IMR-90 (cell line): ENCODE results near the gene AGO3. TPM values are rescaled to one million over a fixed set of nuclear protein-coding genes. Genes with fewer than 3 reads are reported as not detected.

Experiments used
- ATAC-seq: fragments of 200-7000 bp; cut with Tn5 transposase; 2 replicates; pipeline ENCODE4 v1.9.1; 2020; ENCODE audit warnings: low read depth, mild to moderate bottlenecking, moderate library complexity
- BruUV-seq: library from RNA; stranded (reverse); fragments of 400-500 nt; replicated peaks from 2 replicates; lab custom pipeline; 2021; lab: Mats Ljungman, UMichigan
- CTCF ChIA-PET: fragments of 300-600 bp; formaldehyde crosslinking; extraction: SDS; loops from one replicate; lab custom pipeline; 2021; ENCODE audit warnings: antibody characterized with exemption; lab: Yijun Ruan, JAX
- POLR2A ChIA-PET: fragments of 300-600 bp; sonication (Branson Sonifier 250); formaldehyde crosslinking; loops from one replicate; lab custom pipeline; 2022; ENCODE audit warnings: antibody characterized with exemption; ENCODE audit not compliant: unreplicated experiment; lab: Charles Lee
- DNase-seq: peaks from one replicate; pipeline ENCODE4 v3.0.0; 2013
- H2AFZ ChIP-seq: replicated peaks from 2 replicates; pipeline ENCODE3; 2013; ENCODE audit warnings: low read length, mild to moderate bottlenecking; ENCODE audit not compliant: poor library complexity
- H2AK5ac ChIP-seq: 2 replicates; pipeline ENCODE4 v1.6.1; 2013; ENCODE audit warnings: low read depth, low read length, inconsistent platforms
- H2AK9ac ChIP-seq: replicated peaks from 2 replicates; pipeline ENCODE3; 2013; ENCODE audit warnings: mild to moderate bottlenecking, low read depth, low read length, moderate library complexity; ENCODE audit not compliant: poor library complexity
- H2BK120ac ChIP-seq: 2 replicates; pipeline ENCODE4 v1.6.1; 2013; ENCODE audit warnings: low read depth, low read length, inconsistent platforms
- H2BK15ac ChIP-seq: 3 replicates; pipeline ENCODE4 v1.6.1; 2013; ENCODE audit warnings: low read depth, low read length, inconsistent platforms
- H2BK20ac ChIP-seq: 2 replicates; pipeline ENCODE4 v1.6.1; 2013; ENCODE audit warnings: low read depth, mild to moderate bottlenecking, inconsistent platforms, low read length, moderate library complexity
- H2BK5ac ChIP-seq: 2 replicates; pipeline ENCODE4 v1.6.1; 2013; ENCODE audit warnings: mild to moderate bottlenecking, low read depth, low read length, inconsistent platforms; ENCODE audit not compliant: poor library complexity, severe bottlenecking
- H3K14ac ChIP-seq: replicated peaks from 2 replicates; pipeline ENCODE4 v1.6.1; 2013; ENCODE audit warnings: low read depth, low read length, inconsistent platforms
- H3K18ac ChIP-seq: 2 replicates; pipeline ENCODE4 v1.6.1; 2013; ENCODE audit warnings: low read depth, low read length, control low read depth
- H3K23ac ChIP-seq: 2 replicates; pipeline ENCODE4 v1.6.1; 2013; ENCODE audit warnings: low read depth, low read length, inconsistent platforms
- H3K27ac ChIP-seq: 2 replicates; pipeline ENCODE4 v1.5.1; 2013; ENCODE audit warnings: mild to moderate bottlenecking, control low read depth, low read length; ENCODE audit not compliant: insufficient read depth
- H3K27me3 ChIP-seq: 2 replicates; pipeline ENCODE4 v1.6.1; 2013; ENCODE audit warnings: low read length; ENCODE audit not compliant: control insufficient read depth, insufficient read depth
- H3K36me3 ChIP-seq: 2 replicates; pipeline ENCODE4 v1.6.1; 2013; ENCODE audit warnings: low read length, mixed read lengths; ENCODE audit not compliant: control insufficient read depth, insufficient read depth
- H3K4ac ChIP-seq: 2 replicates; pipeline ENCODE4 v1.6.1; 2013; ENCODE audit warnings: low read depth, low read length, inconsistent platforms
- H3K4me1 ChIP-seq: 2 replicates; pipeline ENCODE4 v1.6.1; 2013; ENCODE audit warnings: low read length, mixed read lengths; ENCODE audit not compliant: control insufficient read depth, insufficient read depth
- H3K4me2 ChIP-seq: 2 replicates; pipeline ENCODE4 v1.6.1; 2013; ENCODE audit warnings: low read depth, mild to moderate bottlenecking, control low read depth, low read length, moderate library complexity
- H3K4me3 ChIP-seq: 2 replicates; pipeline ENCODE4 v1.5.1; 2013; ENCODE audit warnings: low read depth, mild to moderate bottlenecking, control low read depth, low read length, moderate library complexity; ENCODE audit not compliant: insufficient read depth
- H3K56ac ChIP-seq: 2 replicates; pipeline ENCODE4 v1.6.1; 2013; ENCODE audit warnings: low read length, inconsistent platforms; ENCODE audit not compliant: insufficient read depth; ENCODE audit errors: extremely low read depth
- H3K79me1 ChIP-seq, 2 experiments: 2 replicates each; pipeline ENCODE4 v1.6.1; 2013; ENCODE audit warnings: low read length in 2 of 2, inconsistent platforms in 1 of 2, low read depth in 1 of 2
- H3K9ac ChIP-seq: 2 replicates; pipeline ENCODE4 v1.6.1; 2013; ENCODE audit warnings: low read depth, low read length, control low read depth
- H3K9me1 ChIP-seq: 2 replicates; pipeline ENCODE4 v1.6.1; 2013; ENCODE audit warnings: low read length, inconsistent platforms; ENCODE audit not compliant: insufficient read depth
- H3K9me3 ChIP-seq: 2 replicates; pipeline ENCODE4 v1.6.1; 2013; ENCODE audit warnings: low read length; ENCODE audit not compliant: control insufficient read depth, insufficient read depth
- H4K20me1 ChIP-seq: 2 replicates; pipeline ENCODE4 v1.6.1; 2013; ENCODE audit warnings: low read length, inconsistent platforms; ENCODE audit not compliant: insufficient read depth
- H4K5ac ChIP-seq: 2 replicates; pipeline ENCODE4 v1.6.1; 2013; ENCODE audit warnings: mild to moderate bottlenecking, low read depth, low read length, control low read depth
- H4K8ac ChIP-seq, 2 experiments: 2 replicates each; pipeline ENCODE4 v1.6.1; 2013; ENCODE audit warnings: low read depth in 2 of 2, low read length in 2 of 2, control low read depth in 1 of 2, inconsistent platforms in 1 of 2
- H4K91ac ChIP-seq: 2 replicates; pipeline ENCODE4 v1.6.1; 2013; ENCODE audit warnings: low read depth, low read length, inconsistent platforms; ENCODE audit not compliant: insufficient read depth
- BHLHE40 ChIP-seq: fragments of 150-350 bp; IDR thresholded peaks from 2 replicates; pipeline ENCODE4 v1.6.1; 2016; ENCODE audit warnings: mild to moderate bottlenecking, low read depth, low read length
- CHD1 ChIP-seq: IDR thresholded peaks from 2 replicates; pipeline ENCODE4 v1.6.1; 2012; ENCODE audit warnings: low read depth, low read length, improper control_type of control experiment
- CTCF ChIP-seq: conservative IDR thresholded peaks from 2 replicates; pipeline ENCODE4 v1.5.1; 2012; ENCODE audit warnings: mild to moderate bottlenecking, low read depth, low read length, improper control_type of control experiment
- ELK1 ChIP-seq: fragments of 150-350 bp; IDR thresholded peaks from 2 replicates; pipeline ENCODE4 v1.6.1; 2016; ENCODE audit warnings: low read depth, mild to moderate bottlenecking, low read length, moderate library complexity, borderline replicate concordance
- FOS ChIP-seq: fragments of 150-350 bp; IDR thresholded peaks from 2 replicates; pipeline ENCODE4 v1.6.1; 2016; ENCODE audit warnings: low read depth, low read length
- MAFK ChIP-seq: IDR thresholded peaks from 2 replicates; pipeline ENCODE4 v1.6.1; 2012; ENCODE audit warnings: low read depth, low read length, improper control_type of control experiment
- MXI1 ChIP-seq: IDR thresholded peaks from 2 replicates; pipeline ENCODE4 v1.6.1; 2012; ENCODE audit warnings: low read depth, mild to moderate bottlenecking, low read length, moderate library complexity, borderline replicate concordance
- NFE2L2 ChIP-seq: fragments of 150-350 bp; IDR thresholded peaks from 2 replicates; pipeline ENCODE4 v1.6.1; 2016; ENCODE audit warnings: low read depth, mild to moderate bottlenecking, low read length
- RAD21 ChIP-seq: IDR thresholded peaks from 2 replicates; pipeline ENCODE4 v1.6.1; 2012; ENCODE audit warnings: low read length, improper control_type of control experiment
- USF2 ChIP-seq: fragments of 150-350 bp; IDR thresholded peaks from 2 replicates; pipeline ENCODE4 v1.6.1; 2017; ENCODE audit warnings: mild to moderate bottlenecking, antibody characterized with exemption, low read length, low read depth
- WGBS, 2 experiments: methylation state at CpG; one replicate each; pipeline versions ENCODE4 v1.1.5 to v1.1.7; 2013; ENCODE audit warnings: missing lambda C conversion rate in 2 of 2; ENCODE audit not compliant: insufficient read length in 1 of 2; ENCODE audit errors: extremely low coverage in 2 of 2; 5-methylcytosine and 5-hydroxymethylcytosine counted together
- dilution Hi-C: fragments of 300-500 bp; cut with HindIII; formaldehyde crosslinking; loops from one replicate; pipeline ENCODE4 v1.14.3; 2018; ENCODE audit warnings: low sequenced_read_pairs; ENCODE audit not compliant: unreplicated experiment
- in situ Hi-C: fragments of 300-500 bp; cut with MboI; formaldehyde crosslinking; loops from 3 replicates; pipeline ENCODE4 v1.14.3; 2019; ENCODE audit warnings: low sequenced_read_pairs, inconsistent platforms, mixed read lengths
- intact Hi-C: fragments of 100-400 bp; cut with micrococcal nuclease; formaldehyde crosslinking; loops from 2 replicates; pipeline ENCODE4 v1.10.0; 2022
- polyA plus RNA-seq, 3 experiments: library from polyadenylated mRNA; depleted of rRNA; stranded (reverse); fragments of >200 nt; gene quantifications; 2 replicates each; pipeline ENCODE4 v1.2.3, GENCODE V29; 2012; ENCODE audit warnings: low replicate concordance in 1 of 3
- total RNA-seq: library from RNA; depleted of rRNA; stranded (reverse); fragments of >200 nt; gene quantifications from 2 replicates; pipeline ENCODE4 v1.2.3, GENCODE V29; 2012

Gene AGO3
- total and polyA plus RNA-seq, 2 of the 4 experiments (the other 2 are of a cell fraction), result 8.9 to 25.6 TPM

- 100% methylated on average over 1 of the region's 2 CpGs; no CpG with 5 or more reads in 1 of the 2 experiments for WGBS, 2 experiments
Measured at GRCh38 chr1:35947547-35947946, 16.6 kb downstream of the AGO3 start.

More at GRCh38 chr1:35947547-35947946, 16.6 kb downstream of the AGO3 start:
- no peak overlapping the region for H3K56ac ChIP-seq
- H3K9me3 ChIP-seq, result no peaks in the 10 kb centered on the region
- H3K79me1 ChIP-seq, result peaks cover 11 to 48% of the 10 kb centered on the region in 2 experiments
- ChIA-PET CTCF (interaction anchor here (0.6 kb wide), 1 partner anchor 55 kb away, joined by 3 read pairs; no protein-coding TSS in a partner anchor), POLR2A (no interaction called here)
- no peak overlapping the region for H2AK9ac ChIP-seq
- peaks cover 6% of the 10 kb centered on the region for H3K4me1 ChIP-seq
- peaks cover 9% of the 10 kb centered on the region for H4K20me1 ChIP-seq
- no peak overlapping the region for H3K18ac ChIP-seq
- no peak overlapping the region for H2BK5ac ChIP-seq
- H3K4me2 ChIP-seq, result no peak overlapping the region
- DNase-seq (no peak), ATAC-seq (no peak)
- BruUV-seq, result no TSS peak
- H4K5ac ChIP-seq, result no peak overlapping the region
- no peaks in the 10 kb centered on the region for H3K27me3 ChIP-seq
- no peak overlapping the region for H3K14ac ChIP-seq
- H4K91ac ChIP-seq, result no peak overlapping the region
- H3K4ac ChIP-seq, result no peak overlapping the region
- in situ Hi-C loops, result no loop called here
- peaks cover 3% of the 10 kb centered on the region for H3K9me1 ChIP-seq
- H2BK20ac ChIP-seq, result no peak overlapping the region
- H3K23ac ChIP-seq, result no peak overlapping the region
- H2BK15ac ChIP-seq, result no peak overlapping the region
- dilution Hi-C loops, result no loop called here
- intact Hi-C loops, result no loop called here
- H2BK120ac ChIP-seq, result no peak overlapping the region
- no peak overlapping the region for H4K8ac ChIP-seq
- H3K27ac ChIP-seq, result no peak overlapping the region
- TF ChIP-seq BHLHE40 (no peak), MXI1 (no peak), RAD21 (no peak), CHD1 (no peak), MAFK (no peak), USF2 (no peak), CTCF (no peak), NFE2L2 (no peak), FOS (no peak), ELK1 (no peak)
- peaks cover 3% of the 10 kb centered on the region; the same call in 1 of the 2 replicates for H3K36me3 ChIP-seq
- no peak overlapping the region for H3K9ac ChIP-seq
- H3K4me3 ChIP-seq, result no peak overlapping the region
- H2AFZ ChIP-seq, result no peak overlapping the region
- no peak overlapping the region for H2AK5ac ChIP-seq
